SK-N-SH (cell line): ENCODE measurements around the gene SLC25A33. TPM values are rescaled to one million over a fixed set of nuclear protein-coding genes. Genes with fewer than 3 reads are reported as not detected.

ENCODE experiments used
- CTCF ChIA-PET: fragments of 300-600, 350-600 bp; formaldehyde crosslinking; extraction: SDS; loops from one replicate; lab custom pipeline; 2021; lab: Yijun Ruan, JAX
- POLR2A ChIA-PET: fragments of 350-600 bp; sonication (Branson Sonifier 250); formaldehyde crosslinking; extraction: SDS; loops from one replicate; lab custom pipeline; 2020; ENCODE audit warnings: antibody characterized with exemption, inconsistent platforms; lab: Yijun Ruan, JAX
- DNase-seq: peaks from one replicate; pipeline ENCODE4 v3.0.0; 2012
- H2AFZ ChIP-seq: fragments of 200-600 bp; sonication (generic); 2 replicates; pipeline ENCODE4 v1.8.1; 2016; ENCODE audit warnings: antibody characterized with exemption, mild to moderate bottlenecking, low read depth
- H3F3A ChIP-seq: fragments of 200-600 bp; sonication (generic); replicated peaks from 2 replicates; pipeline ENCODE3; 2016; ENCODE audit warnings: antibody characterized with exemption, mild to moderate bottlenecking; ENCODE audit not compliant: insufficient read depth
- H3K27ac ChIP-seq, 2 experiments: fragments of 200-500 bp in 1 of 2; fragments of 200-600 bp in 1 of 2; sonication (Bioruptor generic) in 1 of 2; sonication (generic), shearing (Covaris generic) in 1 of 2; 2 replicates each; pipeline versions ENCODE4 v1.5.1 to v1.6.1; 2014 to 2016; ENCODE audit warnings: low read depth in 2 of 2, inconsistent platforms in 1 of 2, low read length in 1 of 2, mild to moderate bottlenecking in 1 of 2, mixed read lengths in 1 of 2
- H3K27me3 ChIP-seq: fragments of 200-600 bp; sonication (generic), shearing (Covaris generic); 2 replicates; pipeline ENCODE4 v1.6.1; 2016; ENCODE audit warnings: mixed run types; ENCODE audit not compliant: insufficient read depth
- H3K36me3 ChIP-seq, 2 experiments: fragments of 200-500 bp in 1 of 2; fragments of 200-600 bp in 1 of 2; sonication (Bioruptor generic) in 1 of 2; sonication (generic) in 1 of 2; replicated peaks in 1 of 2; 2 replicates each; pipeline versions ENCODE3 to v1.5.1; 2014 to 2016; ENCODE audit warnings: low read length in 1 of 2, mild to moderate bottlenecking in 1 of 2; ENCODE audit not compliant: insufficient read depth in 2 of 2, control insufficient read depth in 1 of 2
- H3K4me1 ChIP-seq, 2 experiments: fragments of 200-500 bp in 1 of 2; fragments of 200-600 bp in 1 of 2; sonication (Bioruptor generic) in 1 of 2; sonication (generic), shearing (Covaris generic) in 1 of 2; 2 replicates each; pipeline versions ENCODE4 v1.5.1 to v1.6.1; 2014 to 2016; ENCODE audit warnings: low read depth in 1 of 2, low read length in 1 of 2, mixed run types in 1 of 2; ENCODE audit not compliant: insufficient read depth in 2 of 2, control insufficient read depth in 1 of 2
- H3K4me2 ChIP-seq: fragments of 200-600 bp; sonication (generic), shearing (Covaris generic); 2 replicates; pipeline ENCODE4 v1.6.1; 2017; ENCODE audit warnings: mixed run types
- H3K4me3 ChIP-seq, 2 experiments: fragments of 200-500 bp in 1 of 2; fragments of 200-600 bp in 1 of 2; sonication (Bioruptor generic) in 1 of 2; sonication (generic), shearing (Covaris generic) in 1 of 2; 2 replicates each; pipeline versions ENCODE4 v1.5.1 to v1.8.1; 2014 to 2016; ENCODE audit warnings: low read depth in 2 of 2, inconsistent platforms in 1 of 2, low read length in 1 of 2, mild to moderate bottlenecking in 1 of 2, mixed read lengths in 1 of 2, moderate library complexity in 1 of 2
- H3K79me2 ChIP-seq: fragments of 200-600 bp; sonication (generic); 2 replicates; pipeline ENCODE4 v1.8.1; 2017; ENCODE audit warnings: mild to moderate bottlenecking; ENCODE audit not compliant: insufficient read depth
- H3K9ac ChIP-seq: fragments of 200-600 bp; sonication (generic); 2 replicates; pipeline ENCODE4 v1.6.1; 2017; ENCODE audit warnings: mixed run types
- H3K9me2 ChIP-seq: fragments of 200-600 bp; sonication (generic); 2 replicates; pipeline ENCODE4 v1.6.1; 2017; ENCODE audit warnings: mixed run types
- H3K9me3 ChIP-seq: fragments of 200-600 bp; sonication (generic); 2 replicates; pipeline ENCODE4 v1.6.1; 2017; ENCODE audit warnings: mixed run types, mild to moderate bottlenecking, moderate library complexity
- H4K20me1 ChIP-seq: fragments of 200-600 bp; sonication (generic); 2 replicates; pipeline ENCODE4 v1.6.1; 2017; ENCODE audit warnings: mild to moderate bottlenecking, mixed run types; ENCODE audit not compliant: insufficient read depth
- CHD2 ChIP-seq: fragments of 150-350 bp; IDR thresholded peaks from 2 replicates; pipeline ENCODE4 v1.6.1; 2018; ENCODE audit warnings: low read length; ENCODE audit not compliant: partially characterized antibody
- ELF1 ChIP-seq: IDR thresholded peaks from 2 replicates; pipeline ENCODE4 v1.4.0; 2012
- EZH2phosphoT487 ChIP-seq: fragments of 200-600 bp; sonication (generic); IDR thresholded peaks from 2 replicates; pipeline ENCODE4 v1.6.1; 2017; ENCODE audit warnings: low read depth, mixed run types, mild to moderate bottlenecking, antibody characterized with exemption, moderate library complexity, borderline replicate concordance
- FOSL2 ChIP-seq: IDR thresholded peaks from 2 replicates; pipeline ENCODE4 v1.4.0; 2012; ENCODE audit warnings: low read depth, mild to moderate bottlenecking, moderate library complexity, borderline replicate concordance
- FOXJ3 ChIP-seq: sonication (generic); formaldehyde crosslinking; IDR thresholded peaks from 2 replicates; pipeline ENCODE4 v1.5.1; 2020; ENCODE audit warnings: mild to moderate bottlenecking, missing genetic modification reagents
- FOXM1 ChIP-seq: IDR thresholded peaks from 2 replicates; pipeline ENCODE4 v1.4.0; 2012; ENCODE audit warnings: low read depth, mild to moderate bottlenecking
- GATA2 ChIP-seq: sonication (generic); formaldehyde crosslinking; IDR thresholded peaks from 2 replicates; pipeline ENCODE4 v1.5.0; 2020; ENCODE audit warnings: mild to moderate bottlenecking, missing genetic modification reagents
- JUND ChIP-seq: IDR thresholded peaks from 2 replicates; pipeline ENCODE4 v1.4.0; 2012
- MEF2A ChIP-seq: IDR thresholded peaks from 2 replicates; pipeline ENCODE4 v1.4.0; 2012; ENCODE audit warnings: low read depth, borderline replicate concordance
- NFIC ChIP-seq: IDR thresholded peaks from 2 replicates; pipeline ENCODE4 v1.4.0; 2012; ENCODE audit warnings: borderline replicate concordance
- RAD21 ChIP-seq: IDR thresholded peaks from 2 replicates; pipeline ENCODE4 v1.6.1; 2012; ENCODE audit warnings: mild to moderate bottlenecking, low read length
- RCOR1 ChIP-seq: fragments of 150-350 bp; IDR thresholded peaks from 2 replicates; pipeline ENCODE4 v1.6.1; 2017; ENCODE audit warnings: antibody characterized with exemption, low read length
- RXRA ChIP-seq: IDR thresholded peaks from 2 replicates; pipeline ENCODE4 v1.4.0; 2012; ENCODE audit warnings: low read depth, mild to moderate bottlenecking, borderline replicate concordance
- TAF1 ChIP-seq: IDR thresholded peaks from 2 replicates; pipeline ENCODE4 v1.6.1; 2012; ENCODE audit warnings: low read depth, mild to moderate bottlenecking, low read length, moderate library complexity, borderline replicate concordance
- TCF12 ChIP-seq: IDR thresholded peaks from 2 replicates; pipeline ENCODE4 v1.4.0; 2012
- TEAD4 ChIP-seq: IDR thresholded peaks from 2 replicates; pipeline ENCODE4 v1.4.0; 2012; ENCODE audit warnings: mild to moderate bottlenecking, borderline replicate concordance; ENCODE audit not compliant: insufficient read depth
- YY1 ChIP-seq: IDR thresholded peaks from 2 replicates; pipeline ENCODE4 v1.4.0; 2012; ENCODE audit warnings: low read depth, mild to moderate bottlenecking
- WGBS: methylation state at CpG from one replicate; pipeline ENCODE4 v1.1.6; 2017; ENCODE audit warnings: low lambda C conversion rate; 5-methylcytosine and 5-hydroxymethylcytosine counted together
- polyA plus RNA-seq, 3 experiments: library from polyadenylated mRNA; depleted of rRNA; stranded (reverse); fragments of >200 nt; gene quantifications; 2 replicates each; pipeline ENCODE4 v1.2.3, GENCODE V29; 2012
- TF ChIP-seq, protein P1 (sequence below): IDR thresholded peaks from 2 replicates; pipeline ENCODE4; 2012
- TF ChIP-seq, protein P2 (sequence below): fragments of 200-600 bp; sonication (generic); IDR thresholded peaks from 2 replicates; pipeline ENCODE4 v1.6.1; 2017; ENCODE audit warnings: antibody characterized with exemption, mild to moderate bottlenecking, moderate library complexity

Gene SLC25A33
- polyA plus RNA-seq, 1 of the 3 experiments (the other 2 are of a cell fraction), result 4.8 TPM

- TF ChIP-seq RCOR1 (no peak), TAF1 (no peak), RAD21 (no peak), FOSL2 (no peak), CHD2 (no peak), YY1 (no peak)
These were observed 89.5 kb downstream of the SLC25A33 start (continued) for GRCh38 chr1:9628541-9629444.

GRCh38 chr1:9629445-9630201, 90.4 kb downstream of the SLC25A33 start:
- no peak overlapping the region for H3K4me2 ChIP-seq
- no peak overlapping the region for H3K27ac ChIP-seq
- H3K9me3 ChIP-seq, result no peaks in the 10 kb centered on the region
- no peak overlapping the region for H3K9ac ChIP-seq
- DNase-seq, result no peak
- H3K9me2 ChIP-seq, result no peaks in the 10 kb centered on the region
- no peaks in the 10 kb centered on the region for H4K20me1 ChIP-seq
- TF ChIP-seq TEAD4, result no peak
- TF ChIP-seq, protein P1, sequence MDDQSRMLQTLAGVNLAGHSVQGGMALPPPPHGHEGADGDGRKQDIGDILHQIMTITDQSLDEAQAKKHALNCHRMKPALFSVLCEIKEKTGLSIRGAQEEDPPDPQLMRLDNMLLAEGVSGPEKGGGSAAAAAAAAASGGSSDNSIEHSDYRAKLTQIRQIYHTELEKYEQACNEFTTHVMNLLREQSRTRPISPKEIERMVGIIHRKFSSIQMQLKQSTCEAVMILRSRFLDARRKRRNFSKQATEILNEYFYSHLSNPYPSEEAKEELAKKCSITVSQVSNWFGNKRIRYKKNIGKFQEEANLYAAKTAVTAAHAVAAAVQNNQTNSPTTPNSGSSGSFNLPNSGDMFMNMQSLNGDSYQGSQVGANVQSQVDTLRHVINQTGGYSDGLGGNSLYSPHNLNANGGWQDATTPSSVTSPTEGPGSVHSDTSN, result no peak
- TF ChIP-seq FOXJ3 (CRISPR knock-in tag), result no peak
- TF ChIP-seq NFIC, result no peak
- TF ChIP-seq JUND, result no peak
- TF ChIP-seq TCF12, result no peak
- TF ChIP-seq FOSL2, result no peak
- TF ChIP-seq GATA2 (CRISPR knock-in tag), result no peak
- TF ChIP-seq RCOR1, result no peak
- no peak for TF ChIP-seq EZH2phosphoT487
- no peak for TF ChIP-seq MEF2A
- TF ChIP-seq RXRA, result no peak
- TF ChIP-seq, protein P2, sequence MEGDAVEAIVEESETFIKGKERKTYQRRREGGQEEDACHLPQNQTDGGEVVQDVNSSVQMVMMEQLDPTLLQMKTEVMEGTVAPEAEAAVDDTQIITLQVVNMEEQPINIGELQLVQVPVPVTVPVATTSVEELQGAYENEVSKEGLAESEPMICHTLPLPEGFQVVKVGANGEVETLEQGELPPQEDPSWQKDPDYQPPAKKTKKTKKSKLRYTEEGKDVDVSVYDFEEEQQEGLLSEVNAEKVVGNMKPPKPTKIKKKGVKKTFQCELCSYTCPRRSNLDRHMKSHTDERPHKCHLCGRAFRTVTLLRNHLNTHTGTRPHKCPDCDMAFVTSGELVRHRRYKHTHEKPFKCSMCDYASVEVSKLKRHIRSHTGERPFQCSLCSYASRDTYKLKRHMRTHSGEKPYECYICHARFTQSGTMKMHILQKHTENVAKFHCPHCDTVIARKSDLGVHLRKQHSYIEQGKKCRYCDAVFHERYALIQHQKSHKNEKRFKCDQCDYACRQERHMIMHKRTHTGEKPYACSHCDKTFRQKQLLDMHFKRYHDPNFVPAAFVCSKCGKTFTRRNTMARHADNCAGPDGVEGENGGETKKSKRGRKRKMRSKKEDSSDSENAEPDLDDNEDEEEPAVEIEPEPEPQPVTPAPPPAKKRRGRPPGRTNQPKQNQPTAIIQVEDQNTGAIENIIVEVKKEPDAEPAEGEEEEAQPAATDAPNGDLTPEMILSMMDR, result no peak
- no peak for TF ChIP-seq FOXM1
- TF ChIP-seq ELF1, result no peak
- H3K36me3 ChIP-seq, result no peaks in the 10 kb centered on the region
- no peak overlapping the region for H3K4me3 ChIP-seq
- CTCF ChIA-PET, result interaction anchor here (0.6 to 4.2 kb wide), 5 partner anchors 14 to 1747 kb away, joined by 3 to 74 read pairs (median 3); no protein-coding TSS in a partner anchor
- WGBS, result 81% methylated on average over 20 of the region's 29 CpGs
- no peaks in the 10 kb centered on the region for H3K27me3 ChIP-seq
- no peaks in the 10 kb centered on the region; a peak in 1 of 4 replicates for H3K4me1 ChIP-seq
- H3K79me2 ChIP-seq, result no peaks in the 10 kb centered on the region
- no peak overlapping the region for H2AFZ ChIP-seq
- H3F3A ChIP-seq, result no peaks in the 10 kb centered on the region
- POLR2A ChIA-PET, result interaction anchor here (0.7 kb wide), 1 partner anchor 25 kb away, joined by 3 read pairs; no protein-coding TSS in a partner anchor
